ENCODE data around the gene RASA3.
"Not testable (repeated sequence)": the region's sequence is repeated elsewhere in the genome, so short reads cannot be mapped to it uniquely, and the experiment has no call there.

RASA3 gene

GRCh38 chr13:114127473-114128347 lies 4.7 kb downstream of the RASA3 start:
- DNase-seq (ENCODE audit: low read depth) = no peak

GRCh38 chr13:114126789-114127472 lies 5.5 kb downstream of the RASA3 start:
- DNase-seq (ENCODE audit: low read depth) = no peak

GRCh38 chr13:114126086-114126485 lies 6.3 kb downstream of the RASA3 start:
- DNase-seq (ENCODE audit: low read depth) = not testable (repeated sequence)

GRCh38 chr13:114125589-114125988 lies 6.8 kb downstream of the RASA3 start:
- no peak for DNase-seq (ENCODE audit: low read depth)

- no peak for DNase-seq (ENCODE audit: low read depth)
These were observed 7.5 kb downstream of the RASA3 start for GRCh38 chr13:114124921-114125320.

- no peak for DNase-seq (ENCODE audit: low read depth)
These were observed 8.0 kb downstream of the RASA3 start for GRCh38 chr13:114124431-114124830.

GRCh38 chr13:114123876-114124275 lies 8.5 kb downstream of the RASA3 start:
- DNase-seq (ENCODE audit: low read depth) = no peak

- DNase-seq (ENCODE audit: low read depth) = no peak
These were observed 9.0 kb downstream of the RASA3 start for GRCh38 chr13:114123448-114123847.

GRCh38 chr13:114122591-114123211 lies 9.7 kb downstream of the RASA3 start:
- no peak for DNase-seq (ENCODE audit: low read depth)

- no peak for DNase-seq (ENCODE audit: low read depth)
These were observed 10.3 kb downstream of the RASA3 start for GRCh38 chr13:114122127-114122511.

GRCh38 chr13:114121496-114122126 lies 10.8 kb downstream of the RASA3 start:
- no peak for DNase-seq (ENCODE audit: low read depth)

- no peak for DNase-seq (ENCODE audit: low read depth)
These were observed 11.4 kb downstream of the RASA3 start for GRCh38 chr13:114121031-114121430.

- no peak for DNase-seq (ENCODE audit: low read depth)
These were observed 11.8 kb downstream of the RASA3 start for GRCh38 chr13:114120591-114121011.

- no peak for DNase-seq (ENCODE audit: low read depth)
These were observed 13.2 kb downstream of the RASA3 start for GRCh38 chr13:114119196-114119595.

- DNase-seq (ENCODE audit: low read depth) = no peak
These were observed 13.8 kb downstream of the RASA3 start for GRCh38 chr13:114118511-114119123.

GRCh38 chr13:114118086-114118485 lies 14.3 kb downstream of the RASA3 start:
- DNase-seq (ENCODE audit: low read depth) = no peak

- DNase-seq (ENCODE audit: low read depth) = not testable (repeated sequence)
These were observed 15.0 kb downstream of the RASA3 start for GRCh38 chr13:114117341-114117874.

GRCh38 chr13:114116734-114117133 lies 15.7 kb downstream of the RASA3 start:
- DNase-seq (ENCODE audit: low read depth) = no peak

- no peak for DNase-seq (ENCODE audit: low read depth)
These were observed 16.6 kb downstream of the RASA3 start for GRCh38 chr13:114115796-114116195.

- DNase-seq (ENCODE audit: low read depth) = no peak
These were observed 17.2 kb downstream of the RASA3 start for GRCh38 chr13:114115191-114115671.

GRCh38 chr13:114114666-114115065 lies 17.8 kb downstream of the RASA3 start:
- DNase-seq (ENCODE audit: low read depth) = not testable (repeated sequence)
